Tibial nerve (tissue), 4 donors: ENCODE data around the gene ZNF438.

ENCODE experiments used
- EP300 ChIP-seq, 2 donors: sonication (generic); formaldehyde crosslinking; IDR thresholded peaks; one replicate each; pipeline ENCODE4 v1.6.1; 2017; ENCODE audit warnings: antibody characterized with exemption in 2 of 2, mild to moderate bottlenecking in 1 of 2
- POLR2A ChIP-seq, 2 donors: fragments of 450-650 bp; IDR thresholded peaks; one replicate each; pipeline ENCODE4 v1.6.1; 2017; ENCODE audit warnings: antibody characterized with exemption in 2 of 2, mild to moderate bottlenecking in 2 of 2, moderate library complexity in 2 of 2
- TF ChIP-seq, protein P1 (sequence below), 5 experiments: fragments of 200-600 bp in 3 of 5; fragments of 450-650 bp in 2 of 5; sonication (generic) in 3 of 5; IDR thresholded peaks; one replicate each; pipeline ENCODE4 v1.5.1; 2016 to 2019; ENCODE audit warnings: antibody characterized with exemption in 5 of 5, mild to moderate bottlenecking in 3 of 5, moderate library complexity in 2 of 5

DNA sequence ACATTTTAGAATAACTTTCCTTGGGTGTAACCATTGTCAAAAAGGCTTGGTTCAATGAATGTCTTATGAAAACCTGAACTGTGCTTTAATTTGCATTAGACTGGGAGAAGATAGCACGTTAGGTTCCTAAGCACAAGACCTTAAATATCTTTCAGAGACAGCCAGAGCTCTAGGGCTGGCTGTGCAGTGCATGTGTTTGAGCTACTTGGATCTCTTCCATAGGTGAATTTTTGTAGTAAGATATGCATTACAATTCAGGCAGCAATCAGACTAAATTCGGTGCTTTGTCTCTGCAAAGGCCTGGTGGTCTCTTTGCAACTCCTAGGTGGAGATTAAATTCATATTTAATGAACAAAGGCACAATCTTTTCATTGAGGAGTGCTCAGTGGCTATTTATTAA lies 192.0 kb downstream of the ZNF438 start:
- TF ChIP-seq, protein P1, sequence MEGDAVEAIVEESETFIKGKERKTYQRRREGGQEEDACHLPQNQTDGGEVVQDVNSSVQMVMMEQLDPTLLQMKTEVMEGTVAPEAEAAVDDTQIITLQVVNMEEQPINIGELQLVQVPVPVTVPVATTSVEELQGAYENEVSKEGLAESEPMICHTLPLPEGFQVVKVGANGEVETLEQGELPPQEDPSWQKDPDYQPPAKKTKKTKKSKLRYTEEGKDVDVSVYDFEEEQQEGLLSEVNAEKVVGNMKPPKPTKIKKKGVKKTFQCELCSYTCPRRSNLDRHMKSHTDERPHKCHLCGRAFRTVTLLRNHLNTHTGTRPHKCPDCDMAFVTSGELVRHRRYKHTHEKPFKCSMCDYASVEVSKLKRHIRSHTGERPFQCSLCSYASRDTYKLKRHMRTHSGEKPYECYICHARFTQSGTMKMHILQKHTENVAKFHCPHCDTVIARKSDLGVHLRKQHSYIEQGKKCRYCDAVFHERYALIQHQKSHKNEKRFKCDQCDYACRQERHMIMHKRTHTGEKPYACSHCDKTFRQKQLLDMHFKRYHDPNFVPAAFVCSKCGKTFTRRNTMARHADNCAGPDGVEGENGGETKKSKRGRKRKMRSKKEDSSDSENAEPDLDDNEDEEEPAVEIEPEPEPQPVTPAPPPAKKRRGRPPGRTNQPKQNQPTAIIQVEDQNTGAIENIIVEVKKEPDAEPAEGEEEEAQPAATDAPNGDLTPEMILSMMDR (IDR thresholded peaks at IDR 0.05), result no peak
- TF ChIP-seq EP300 (IDR thresholded peaks at IDR 0.05), result no peak
- no peak for TF ChIP-seq POLR2A (IDR thresholded peaks at IDR 0.05)
